ENCODE measurements around the gene RABGAP1L.

The RABGAP1L gene

DNA sequence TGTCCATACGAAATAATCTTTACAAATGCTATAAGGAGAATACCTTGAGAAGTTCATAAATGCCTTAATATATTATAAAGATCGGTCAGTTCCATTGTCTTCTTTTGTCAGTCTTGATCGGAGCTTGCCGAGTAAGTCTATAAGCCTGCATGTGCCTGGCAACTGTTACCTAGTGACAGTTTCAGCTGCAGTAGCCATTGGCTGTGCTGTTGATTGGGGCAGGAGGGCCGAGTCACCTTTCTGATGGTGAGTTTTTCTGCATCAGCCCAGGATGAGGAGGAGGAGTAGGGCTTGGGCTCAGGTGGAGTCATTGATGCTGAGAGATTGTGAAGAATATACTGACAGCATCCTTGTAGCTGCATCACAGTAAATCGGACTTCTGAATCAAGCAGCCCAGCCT is 286.5 kb downstream of the RABGAP1L start:
- H3K27ac ChIP-seq (ENCODE audit: low read depth, low read length) = no peak overlapping the region
- no peaks in the 10 kb centered on the region for H3K9me3 ChIP-seq (ENCODE audit: control insufficient read depth, insufficient read depth, low read depth, low read length)

GRCh38 chr1:174447866-174448530 is 288.7 kb downstream of the RABGAP1L start, which contains the start of gene GPR52:
Gene GPR52 (plus strand): TSS chr1:174447964. CDS start chr1:174448112, 148 bp downstream.
- no peaks in the 10 kb centered on the region for H3K4me1 ChIP-seq (ENCODE audit: control insufficient read depth, insufficient read depth, low read length)
- no peaks in the 10 kb centered on the region for H3K27me3 ChIP-seq (ENCODE audit: control insufficient read depth, insufficient read depth, low read length)
- no peak within 1 kb of the TSS for H3K9ac ChIP-seq (ENCODE audit: low read length)
- H3K4me3 ChIP-seq (ENCODE audit: low read depth, low read length) = no peak within 1 kb of the TSS
- H3K27ac ChIP-seq (ENCODE audit: low read depth, low read length) = no peak within 1 kb of the TSS
- no peaks in the 10 kb centered on the region for H3K36me3 ChIP-seq (ENCODE audit: control insufficient read depth, insufficient read depth, low read length)
- H3K9me3 ChIP-seq (ENCODE audit: control insufficient read depth, insufficient read depth, low read depth, low read length) = no peaks in the 10 kb centered on the region

More for the DNA sequence above, 286.5 kb downstream of the RABGAP1L start:
- H3K9ac ChIP-seq (ENCODE audit: low read length) = no peak overlapping the region
- no peaks in the 10 kb centered on the region for H3K4me1 ChIP-seq (ENCODE audit: control insufficient read depth, insufficient read depth, low read length)
- no peaks in the 10 kb centered on the region for H3K27me3 ChIP-seq (ENCODE audit: control insufficient read depth, insufficient read depth, low read length)
- H3K4me3 ChIP-seq (ENCODE audit: low read depth, low read length) = no peak overlapping the region
- no peaks in the 10 kb centered on the region for H3K36me3 ChIP-seq (ENCODE audit: control insufficient read depth, insufficient read depth, low read length)

DNA sequence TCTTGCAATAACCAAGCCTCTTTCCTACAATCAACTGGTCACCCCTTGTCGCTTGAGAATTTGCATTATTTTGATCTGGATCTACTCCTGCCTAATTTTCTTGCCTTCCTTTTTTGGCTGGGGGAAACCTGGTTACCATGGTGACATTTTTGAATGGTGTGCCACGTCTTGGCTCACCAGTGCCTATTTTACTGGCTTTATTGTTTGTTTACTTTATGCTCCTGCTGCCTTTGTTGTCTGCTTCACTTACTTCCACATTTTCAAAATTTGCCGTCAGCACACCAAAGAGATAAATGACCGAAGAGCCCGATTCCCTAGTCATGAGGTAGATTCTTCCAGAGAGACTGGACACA is 289.2 kb downstream of the RABGAP1L start:
- H3K27ac ChIP-seq (ENCODE audit: low read depth, low read length) = no peak overlapping the region
- H3K4me3 ChIP-seq (ENCODE audit: low read depth, low read length) = no peak overlapping the region
- no peaks in the 10 kb centered on the region for H3K9me3 ChIP-seq (ENCODE audit: control insufficient read depth, insufficient read depth, low read depth, low read length)
- H3K9ac ChIP-seq (ENCODE audit: low read length) = no peak overlapping the region
- no peaks in the 10 kb centered on the region for H3K36me3 ChIP-seq (ENCODE audit: control insufficient read depth, insufficient read depth, low read length)
- H3K4me1 ChIP-seq (ENCODE audit: control insufficient read depth, insufficient read depth, low read length) = no peaks in the 10 kb centered on the region
- H3K27me3 ChIP-seq (ENCODE audit: control insufficient read depth, insufficient read depth, low read length) = no peaks in the 10 kb centered on the region

DNA sequence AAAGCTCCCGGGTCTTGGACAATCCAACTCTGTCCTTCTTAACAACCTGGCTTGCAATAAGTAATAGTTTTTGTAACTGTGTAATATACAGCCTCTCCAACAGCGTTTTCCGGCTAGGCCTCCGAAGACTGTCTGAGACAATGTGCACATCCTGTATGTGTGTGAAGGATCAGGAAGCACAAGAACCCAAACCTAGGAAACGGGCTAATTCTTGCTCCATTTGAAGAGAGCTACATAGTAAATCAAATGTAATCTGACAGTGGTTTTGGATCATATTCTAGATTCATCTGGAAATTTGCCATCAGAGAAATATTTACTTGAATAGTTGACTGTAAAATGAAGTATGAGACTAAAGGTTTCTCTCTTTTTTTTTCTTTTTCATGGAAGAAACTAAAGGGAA is 289.7 kb downstream of the RABGAP1L start:
- H3K36me3 ChIP-seq (ENCODE audit: control insufficient read depth, insufficient read depth, low read length) = no peaks in the 10 kb centered on the region
- no peaks in the 10 kb centered on the region for H3K4me1 ChIP-seq (ENCODE audit: control insufficient read depth, insufficient read depth, low read length)
- no peak overlapping the region for H3K4me3 ChIP-seq (ENCODE audit: low read depth, low read length)

DNA sequence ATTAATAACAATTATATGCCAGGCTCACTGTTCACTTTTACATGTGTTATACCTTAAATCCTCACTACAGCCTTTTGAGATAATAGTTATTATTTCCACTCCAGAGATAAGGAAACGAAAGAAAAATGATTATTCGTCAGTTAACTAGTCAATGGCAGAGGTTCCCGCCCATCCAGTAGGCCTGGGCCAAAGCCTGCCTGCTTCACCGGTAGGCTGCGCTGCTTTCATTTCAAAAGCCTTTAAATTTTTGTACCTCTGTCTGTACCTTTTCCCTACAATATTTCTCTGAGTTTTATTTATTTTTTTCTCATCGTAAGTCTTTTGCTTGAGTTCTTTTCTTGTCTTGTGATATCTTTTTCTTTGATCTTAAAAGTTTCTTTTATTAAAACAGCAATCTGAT is 292.1 kb downstream of the RABGAP1L start:
- Histone ChIP-seq H3K27ac (ENCODE audit: low read depth, low read length) (no peak overlapping the region), H3K27me3 (ENCODE audit: control insufficient read depth, insufficient read depth, low read length) (no peaks in the 10 kb centered on the region), H3K9me3 (ENCODE audit: control insufficient read depth, insufficient read depth, low read depth, low read length) (no peaks in the 10 kb centered on the region), H3K36me3 (ENCODE audit: control insufficient read depth, insufficient read depth, low read length) (no peaks in the 10 kb centered on the region), H3K4me3 (ENCODE audit: low read depth, low read length) (no peak overlapping the region), H3K9ac (ENCODE audit: low read length) (no peak overlapping the region), H3K4me1 (ENCODE audit: control insufficient read depth, insufficient read depth, low read length) (no peaks in the 10 kb centered on the region)

More for the DNA sequence above, 289.7 kb downstream of the RABGAP1L start:
- H3K9ac ChIP-seq (ENCODE audit: low read length) = no peak overlapping the region
- no peaks in the 10 kb centered on the region for H3K9me3 ChIP-seq (ENCODE audit: control insufficient read depth, insufficient read depth, low read depth, low read length)
- H3K27ac ChIP-seq (ENCODE audit: low read depth, low read length) = no peak overlapping the region
- H3K27me3 ChIP-seq (ENCODE audit: control insufficient read depth, insufficient read depth, low read length) = no peaks in the 10 kb centered on the region

GRCh38 chr1:174465855-174466254 is 306.5 kb downstream of the RABGAP1L start:
- Histone ChIP-seq H3K9ac (ENCODE audit: low read length) (no peak overlapping the region), H3K27ac (ENCODE audit: low read depth, low read length) (no peak overlapping the region), H3K27me3 (ENCODE audit: control insufficient read depth, insufficient read depth, low read length) (no peaks in the 10 kb centered on the region), H3K4me3 (ENCODE audit: low read depth, low read length) (no peak overlapping the region), H3K36me3 (ENCODE audit: control insufficient read depth, insufficient read depth, low read length) (no peaks in the 10 kb centered on the region), H3K9me3 (ENCODE audit: control insufficient read depth, insufficient read depth, low read depth, low read length) (no peaks in the 10 kb centered on the region), H3K4me1 (ENCODE audit: control insufficient read depth, insufficient read depth, low read length) (no peaks in the 10 kb centered on the region)

GRCh38 chr1:174466607-174467006 is 307.3 kb downstream of the RABGAP1L start:
- no peaks in the 10 kb centered on the region for H3K4me1 ChIP-seq (ENCODE audit: control insufficient read depth, insufficient read depth, low read length)
- H3K27ac ChIP-seq (ENCODE audit: low read depth, low read length) = no peak overlapping the region
- no peaks in the 10 kb centered on the region for H3K9me3 ChIP-seq (ENCODE audit: control insufficient read depth, insufficient read depth, low read depth, low read length)
- no peaks in the 10 kb centered on the region for H3K27me3 ChIP-seq (ENCODE audit: control insufficient read depth, insufficient read depth, low read length)
- H3K36me3 ChIP-seq (ENCODE audit: control insufficient read depth, insufficient read depth, low read length) = no peaks in the 10 kb centered on the region
- no peak overlapping the region for H3K9ac ChIP-seq (ENCODE audit: low read length)
- H3K4me3 ChIP-seq (ENCODE audit: low read depth, low read length) = no peak overlapping the region

DNA sequence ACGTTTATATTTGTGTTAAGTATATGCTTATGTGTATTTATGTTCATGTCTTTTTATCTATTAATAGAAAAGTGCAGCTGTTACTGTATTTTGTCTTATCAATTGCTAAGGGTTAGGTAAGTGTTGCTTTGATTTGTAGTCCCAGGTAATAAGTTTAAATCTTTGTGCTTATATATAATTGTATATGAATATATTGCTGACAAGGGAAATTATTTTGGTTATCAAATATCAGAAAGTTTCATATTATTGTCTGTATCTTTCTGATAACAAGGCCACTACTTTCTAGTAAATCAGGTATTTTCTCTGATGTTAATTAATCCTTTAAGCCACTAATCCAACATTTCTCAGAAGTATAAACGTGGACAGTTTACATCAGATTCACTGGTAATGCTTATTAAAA is 309.7 kb downstream of the RABGAP1L start:
- Histone ChIP-seq H3K27me3 (ENCODE audit: control insufficient read depth, insufficient read depth, low read length) (no peaks in the 10 kb centered on the region), H3K36me3 (ENCODE audit: control insufficient read depth, insufficient read depth, low read length) (no peaks in the 10 kb centered on the region), H3K9me3 (ENCODE audit: control insufficient read depth, insufficient read depth, low read depth, low read length) (no peaks in the 10 kb centered on the region), H3K9ac (ENCODE audit: low read length) (no peak overlapping the region), H3K27ac (ENCODE audit: low read depth, low read length) (no peak overlapping the region), H3K4me3 (ENCODE audit: low read depth, low read length) (no peak overlapping the region), H3K4me1 (ENCODE audit: control insufficient read depth, insufficient read depth, low read length) (no peaks in the 10 kb centered on the region)

- no peaks in the 10 kb centered on the region for H3K4me1 ChIP-seq (ENCODE audit: control insufficient read depth, insufficient read depth, low read length)
- no peak overlapping the region for H3K9ac ChIP-seq (ENCODE audit: low read length)
- no peaks in the 10 kb centered on the region for H3K36me3 ChIP-seq (ENCODE audit: control insufficient read depth, insufficient read depth, low read length)
- no peaks in the 10 kb centered on the region for H3K9me3 ChIP-seq (ENCODE audit: control insufficient read depth, insufficient read depth, low read depth, low read length)
- H3K27me3 ChIP-seq (ENCODE audit: control insufficient read depth, insufficient read depth, low read length) = no peaks in the 10 kb centered on the region
- H3K27ac ChIP-seq (ENCODE audit: low read depth, low read length) = no peak overlapping the region
- H3K4me3 ChIP-seq (ENCODE audit: low read depth, low read length) = no peak overlapping the region
These were observed 310.4 kb downstream of the RABGAP1L start for GRCh38 chr1:174469687-174470086.

GRCh38 chr1:174479281-174479680 is 320.0 kb downstream of the RABGAP1L start:
- Histone ChIP-seq H3K4me3 (ENCODE audit: low read depth, low read length) (no peak overlapping the region), H3K27ac (ENCODE audit: low read depth, low read length) (no peak overlapping the region), H3K4me1 (ENCODE audit: control insufficient read depth, insufficient read depth, low read length) (no peaks in the 10 kb centered on the region), H3K27me3 (ENCODE audit: control insufficient read depth, insufficient read depth, low read length) (no peaks in the 10 kb centered on the region), H3K9ac (ENCODE audit: low read length) (no peak overlapping the region), H3K36me3 (ENCODE audit: control insufficient read depth, insufficient read depth, low read length) (no peaks in the 10 kb centered on the region), H3K9me3 (ENCODE audit: control insufficient read depth, insufficient read depth, low read depth, low read length) (no peaks in the 10 kb centered on the region)

DNA sequence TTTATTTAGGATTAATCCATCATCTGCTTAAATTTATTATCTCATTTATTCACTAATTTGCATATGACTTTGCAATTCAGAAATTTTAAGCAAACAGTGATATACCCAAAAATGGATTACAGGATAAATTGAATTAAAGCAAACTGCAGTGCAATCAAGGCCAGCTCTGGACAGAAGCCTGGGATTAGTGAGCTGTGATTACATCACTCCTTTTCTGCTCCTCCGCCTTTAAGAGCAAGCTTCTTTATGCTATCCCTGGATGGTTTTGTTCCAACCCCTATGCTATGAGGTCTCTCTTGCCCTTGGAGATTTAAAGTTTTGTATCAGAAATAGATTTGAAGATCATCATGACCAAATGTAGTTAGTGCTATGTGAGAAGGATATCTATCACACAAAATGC is 321.0 kb downstream of the RABGAP1L start:
- no peaks in the 10 kb centered on the region for H3K36me3 ChIP-seq (ENCODE audit: control insufficient read depth, insufficient read depth, low read length)
- no peaks in the 10 kb centered on the region for H3K4me1 ChIP-seq (ENCODE audit: control insufficient read depth, insufficient read depth, low read length)
- H3K27me3 ChIP-seq (ENCODE audit: control insufficient read depth, insufficient read depth, low read length) = no peaks in the 10 kb centered on the region
- H3K9me3 ChIP-seq (ENCODE audit: control insufficient read depth, insufficient read depth, low read depth, low read length) = no peaks in the 10 kb centered on the region
- no peak overlapping the region for H3K27ac ChIP-seq (ENCODE audit: low read depth, low read length)
- no peak overlapping the region for H3K4me3 ChIP-seq (ENCODE audit: low read depth, low read length)
- no peak overlapping the region for H3K9ac ChIP-seq (ENCODE audit: low read length)
